WTC11 (cell line): ENCODE results near the gene GGNBP2. TPM values are rescaled to one million over a fixed set of nuclear protein-coding genes. Genes with fewer than 3 reads are reported as not detected.

Experiments used
- ATAC-seq: fragments of 200-7000 bp; cut with Tn5 transposase; 2 replicates; pipeline ENCODE4 v1.10.0; 2021; ENCODE audit warnings: mild to moderate bottlenecking, moderate library complexity
- CTCF ChIA-PET: fragments of 300-600 bp; sonication (Branson Sonifier 250); formaldehyde crosslinking; loops from one replicate; lab custom pipeline; 2021; ENCODE audit warnings: antibody characterized with exemption; lab: Charles Lee
- POLR2A ChIA-PET: fragments of 350-600 bp; sonication (Branson Sonifier 250); formaldehyde crosslinking; loops from one replicate; lab custom pipeline; 2021; ENCODE audit warnings: antibody characterized with exemption; lab: Charles Lee
- DNase-seq: peaks from one replicate; pipeline ENCODE4 v3.0.0; 2021; ENCODE audit warnings: low spot score
- H3K27ac Mint-ChIP-seq: 2 replicates; pipeline ENCODE4 v1.8.0; 2021; ENCODE audit warnings: mixed read lengths
- H3K27me3 Mint-ChIP-seq: 2 replicates; pipeline ENCODE4 v1.8.0; 2021; ENCODE audit warnings: low read depth, mild to moderate bottlenecking, moderate library complexity, mixed read lengths
- H3K36me3 Mint-ChIP-seq: 2 replicates; pipeline ENCODE4 v1.8.0; 2021; ENCODE audit warnings: mixed read lengths
- H3K4me1 Mint-ChIP-seq: 2 replicates; pipeline ENCODE4 v1.8.0; 2022; ENCODE audit warnings: mixed read lengths
- H3K4me3 Mint-ChIP-seq: 2 replicates; pipeline ENCODE4 v1.8.0; 2021; ENCODE audit warnings: mild to moderate bottlenecking, moderate library complexity, mixed read lengths
- H3K9me3 Mint-ChIP-seq: 2 replicates; pipeline ENCODE4 v1.8.0; 2021; ENCODE audit warnings: mixed read lengths
- ATF6 ChIP-seq: sonication (generic); formaldehyde crosslinking; IDR thresholded peaks from 2 replicates; pipeline ENCODE4 v1.8.1; 2023; ENCODE audit warnings: mild to moderate bottlenecking, missing genetic modification reagents
- CREB1 ChIP-seq: sonication (generic); formaldehyde crosslinking; IDR thresholded peaks from 2 replicates; pipeline ENCODE4 v1.8.0; 2023; ENCODE audit warnings: mild to moderate bottlenecking, missing genetic modification reagents
- ELF4 ChIP-seq: sonication (generic); formaldehyde crosslinking; IDR thresholded peaks from 2 replicates; pipeline ENCODE4 v1.8.1; 2022; ENCODE audit warnings: low read depth, mild to moderate bottlenecking, moderate library complexity, missing genetic modification reagents
- HMGA2 ChIP-seq: fragments of 250-450 bp; sonication (Bioruptor Pico); IDR thresholded peaks from 2 replicates; pipeline ENCODE4 v1.4.0; 2021; ENCODE audit warnings: mild to moderate bottlenecking, moderate library complexity
- MXD4 ChIP-seq: fragments of 250-450 bp; sonication (Bioruptor Pico); IDR thresholded peaks from 2 replicates; pipeline ENCODE4 v1.8.0; 2021; ENCODE audit warnings: mild to moderate bottlenecking, moderate library complexity, borderline replicate concordance
- NFATC4 ChIP-seq: fragments of 250-450 bp; sonication (Bioruptor Pico); IDR thresholded peaks from 2 replicates; pipeline ENCODE4 v1.9.0; 2021; ENCODE audit warnings: mild to moderate bottlenecking
- SOX15 ChIP-seq: fragments of 250-450 bp; sonication (Bioruptor Pico); IDR thresholded peaks from 2 replicates; pipeline ENCODE4 v1.9.0; 2021; ENCODE audit warnings: mild to moderate bottlenecking
- TCF7 ChIP-seq: sonication (generic); formaldehyde crosslinking; IDR thresholded peaks from 2 replicates; pipeline ENCODE4 v1.8.0; 2022; ENCODE audit warnings: mild to moderate bottlenecking, low read depth, missing genetic modification reagents, moderate library complexity
- TEAD1 ChIP-seq: sonication (generic); formaldehyde crosslinking; IDR thresholded peaks from 2 replicates; pipeline ENCODE4 v1.8.0; 2022; ENCODE audit warnings: mild to moderate bottlenecking, missing genetic modification reagents
- TEAD4 ChIP-seq: sonication (generic); formaldehyde crosslinking; IDR thresholded peaks from 2 replicates; pipeline ENCODE4 v1.8.0; 2022; ENCODE audit warnings: mild to moderate bottlenecking, missing genetic modification reagents
- ZNF396 ChIP-seq: fragments of 250-450 bp; sonication (Bioruptor Pico); IDR thresholded peaks from 2 replicates; pipeline ENCODE4 v1.8.0; 2021; ENCODE audit warnings: mild to moderate bottlenecking, moderate library complexity, borderline replicate concordance
- ZNF532 ChIP-seq: fragments of 250-450 bp; sonication (Bioruptor Pico); IDR thresholded peaks from 2 replicates; pipeline ENCODE4 v1.9.0; 2021; ENCODE audit warnings: mild to moderate bottlenecking, borderline replicate concordance
- total RNA-seq: library from RNA; stranded (reverse); gene quantifications from 3 replicates; pipeline ENCODE4 v1.2.3, GENCODE V29; 2021
- TF ChIP-seq, protein P1 (sequence below): sonication (generic); formaldehyde crosslinking; IDR thresholded peaks from 2 replicates; pipeline ENCODE4 v1.8.0; 2022; ENCODE audit warnings: mild to moderate bottlenecking, missing genetic modification reagents
- TF ChIP-seq, protein P2 (sequence below): sonication (generic); formaldehyde crosslinking; IDR thresholded peaks from 2 replicates; pipeline ENCODE4 v1.8.1; 2023; ENCODE audit warnings: mild to moderate bottlenecking, moderate library complexity, missing genetic modification reagents
- TF ChIP-seq, protein P3 (sequence below): fragments of 200-600 bp; IDR thresholded peaks from 2 replicates; pipeline ENCODE4 v1.8.0; 2022; ENCODE audit warnings: antibody characterized with exemption
- TF ChIP-seq, protein P4 (sequence below): sonication (generic); formaldehyde crosslinking; IDR thresholded peaks from 2 replicates; pipeline ENCODE4 v1.8.1; 2022; ENCODE audit warnings: low read depth, missing genetic modification reagents, borderline replicate concordance
- TF ChIP-seq, protein P5 (sequence below): sonication (generic); formaldehyde crosslinking; IDR thresholded peaks from 2 replicates; pipeline ENCODE4 v1.8.1; 2023; ENCODE audit warnings: mild to moderate bottlenecking, missing genetic modification reagents
- TF ChIP-seq, protein P6 (sequence below): sonication (generic); formaldehyde crosslinking; IDR thresholded peaks from 2 replicates; pipeline ENCODE4 v1.8.0; 2022; ENCODE audit warnings: mild to moderate bottlenecking, missing genetic modification reagents

Gene GGNBP2
- total RNA-seq, 1 experiment from 2014 or later, result 49.6 TPM

DNA sequence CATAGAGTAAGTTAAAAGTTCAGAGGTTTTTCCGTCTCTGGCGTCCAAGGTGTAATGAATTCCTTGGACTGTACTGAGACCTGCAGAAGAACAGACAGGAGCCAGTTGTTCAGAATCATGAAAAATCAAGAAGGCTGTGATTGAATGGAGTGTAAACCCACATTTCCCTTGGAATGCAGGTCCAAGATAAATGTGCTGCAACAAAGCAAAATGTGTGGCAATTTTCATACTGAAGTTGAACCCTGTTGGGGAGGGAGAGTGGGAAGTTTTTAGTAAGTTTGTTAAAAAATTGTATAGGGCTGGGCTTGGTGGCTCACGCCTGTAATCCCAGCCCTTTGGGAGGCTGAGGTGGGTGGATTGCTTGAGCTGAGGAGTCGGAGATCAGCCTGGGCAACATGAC lies 21.4 kb downstream of the GGNBP2 start (continued):
- TF ChIP-seq ZNF532 (CRISPR knock-in tag), result no peak
- TF ChIP-seq, all 79 proteins: peak for 0

- no peaks in the 10 kb centered on the region for H3K27me3 Mint-ChIP-seq
- TF ChIP-seq TEAD1 (CRISPR knock-in tag) (no peak), ZNF396 (CRISPR knock-in tag) (no peak)
- TF ChIP-seq, protein P1, sequence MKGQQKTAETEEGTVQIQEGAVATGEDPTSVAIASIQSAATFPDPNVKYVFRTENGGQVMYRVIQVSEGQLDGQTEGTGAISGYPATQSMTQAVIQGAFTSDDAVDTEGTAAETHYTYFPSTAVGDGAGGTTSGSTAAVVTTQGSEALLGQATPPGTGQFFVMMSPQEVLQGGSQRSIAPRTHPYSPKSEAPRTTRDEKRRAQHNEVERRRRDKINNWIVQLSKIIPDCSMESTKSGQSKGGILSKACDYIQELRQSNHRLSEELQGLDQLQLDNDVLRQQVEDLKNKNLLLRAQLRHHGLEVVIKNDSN (CRISPR knock-in tag), result no peak
- TF ChIP-seq, protein P2, sequence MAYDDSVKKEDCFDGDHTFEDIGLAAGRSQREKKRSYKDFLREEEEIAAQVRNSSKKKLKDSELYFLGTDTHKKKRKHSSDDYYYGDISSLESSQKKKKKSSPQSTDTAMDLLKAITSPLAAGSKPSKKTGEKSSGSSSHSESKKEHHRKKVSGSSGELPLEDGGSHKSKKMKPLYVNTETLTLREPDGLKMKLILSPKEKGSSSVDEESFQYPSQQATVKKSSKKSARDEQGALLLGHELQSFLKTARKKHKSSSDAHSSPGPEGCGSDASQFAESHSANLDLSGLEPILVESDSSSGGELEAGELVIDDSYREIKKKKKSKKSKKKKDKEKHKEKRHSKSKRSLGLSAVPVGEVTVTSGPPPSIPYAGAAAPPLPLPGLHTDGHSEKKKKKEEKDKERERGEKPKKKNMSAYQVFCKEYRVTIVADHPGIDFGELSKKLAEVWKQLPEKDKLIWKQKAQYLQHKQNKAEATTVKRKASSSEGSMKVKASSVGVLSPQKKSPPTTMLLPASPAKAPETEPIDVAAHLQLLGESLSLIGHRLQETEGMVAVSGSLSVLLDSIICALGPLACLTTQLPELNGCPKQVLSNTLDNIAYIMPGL, result no peak
- TF ChIP-seq, protein P3, sequence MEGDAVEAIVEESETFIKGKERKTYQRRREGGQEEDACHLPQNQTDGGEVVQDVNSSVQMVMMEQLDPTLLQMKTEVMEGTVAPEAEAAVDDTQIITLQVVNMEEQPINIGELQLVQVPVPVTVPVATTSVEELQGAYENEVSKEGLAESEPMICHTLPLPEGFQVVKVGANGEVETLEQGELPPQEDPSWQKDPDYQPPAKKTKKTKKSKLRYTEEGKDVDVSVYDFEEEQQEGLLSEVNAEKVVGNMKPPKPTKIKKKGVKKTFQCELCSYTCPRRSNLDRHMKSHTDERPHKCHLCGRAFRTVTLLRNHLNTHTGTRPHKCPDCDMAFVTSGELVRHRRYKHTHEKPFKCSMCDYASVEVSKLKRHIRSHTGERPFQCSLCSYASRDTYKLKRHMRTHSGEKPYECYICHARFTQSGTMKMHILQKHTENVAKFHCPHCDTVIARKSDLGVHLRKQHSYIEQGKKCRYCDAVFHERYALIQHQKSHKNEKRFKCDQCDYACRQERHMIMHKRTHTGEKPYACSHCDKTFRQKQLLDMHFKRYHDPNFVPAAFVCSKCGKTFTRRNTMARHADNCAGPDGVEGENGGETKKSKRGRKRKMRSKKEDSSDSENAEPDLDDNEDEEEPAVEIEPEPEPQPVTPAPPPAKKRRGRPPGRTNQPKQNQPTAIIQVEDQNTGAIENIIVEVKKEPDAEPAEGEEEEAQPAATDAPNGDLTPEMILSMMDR, result no peak
- ATAC-seq (no peak), DNase-seq (no peak)
- no peak overlapping the region for H3K27ac Mint-ChIP-seq
- POLR2A ChIA-PET, result no interaction called here
- H3K9me3 Mint-ChIP-seq, result no peaks in the 10 kb centered on the region
- H3K4me3 Mint-ChIP-seq, result no peak overlapping the region
- peaks cover 17% of the 10 kb centered on the region for H3K36me3 Mint-ChIP-seq
- no peaks in the 10 kb centered on the region for H3K4me1 Mint-ChIP-seq
- CTCF ChIA-PET, result no interaction called here
Measured at GRCh38 chr17:36575028-36575427, 30.3 kb downstream of the GGNBP2 start.

DNA sequence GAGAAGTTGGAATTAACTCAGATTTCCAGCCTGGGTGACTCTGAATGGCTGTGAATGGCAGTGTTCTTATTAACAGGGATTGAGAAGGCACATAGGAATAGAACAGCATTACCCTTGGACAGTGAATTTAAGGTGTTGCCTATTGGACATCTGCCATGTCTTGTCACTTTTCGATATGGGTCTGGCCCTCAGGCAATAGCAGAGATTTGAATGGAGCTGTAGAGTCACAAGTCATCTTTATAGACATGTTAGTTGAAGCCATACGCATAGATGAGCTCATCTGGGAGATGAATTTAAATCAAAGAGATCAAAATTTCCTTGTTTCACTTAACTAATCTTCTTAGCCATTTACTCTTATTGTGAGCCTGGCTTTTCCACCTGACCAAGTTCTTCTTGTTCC lies 32.1 kb downstream of the GGNBP2 start:
- H3K27me3 Mint-ChIP-seq, result no peaks in the 10 kb centered on the region
- POLR2A ChIA-PET, result no interaction called here
- peaks cover 30% of the 10 kb centered on the region for H3K36me3 Mint-ChIP-seq
- no peak overlapping the region for H3K4me3 Mint-ChIP-seq
- ATAC-seq, result no peak
- CTCF ChIA-PET, result no interaction called here
- H3K4me1 Mint-ChIP-seq, result no peaks in the 10 kb centered on the region
- H3K9me3 Mint-ChIP-seq, result no peaks in the 10 kb centered on the region
- H3K27ac Mint-ChIP-seq, result 0 out of 2 replicates have a peak overlapping the region, but pooled peaks have one; percentile 60
- TF ChIP-seq ELF4 (CRISPR knock-in tag), result no peak
- TF ChIP-seq TEAD4 (CRISPR knock-in tag), result no peak
- TF ChIP-seq CREB1 (CRISPR knock-in tag), result no peak
- TF ChIP-seq NFATC4 (CRISPR knock-in tag), result no peak
- TF ChIP-seq, protein P4, sequence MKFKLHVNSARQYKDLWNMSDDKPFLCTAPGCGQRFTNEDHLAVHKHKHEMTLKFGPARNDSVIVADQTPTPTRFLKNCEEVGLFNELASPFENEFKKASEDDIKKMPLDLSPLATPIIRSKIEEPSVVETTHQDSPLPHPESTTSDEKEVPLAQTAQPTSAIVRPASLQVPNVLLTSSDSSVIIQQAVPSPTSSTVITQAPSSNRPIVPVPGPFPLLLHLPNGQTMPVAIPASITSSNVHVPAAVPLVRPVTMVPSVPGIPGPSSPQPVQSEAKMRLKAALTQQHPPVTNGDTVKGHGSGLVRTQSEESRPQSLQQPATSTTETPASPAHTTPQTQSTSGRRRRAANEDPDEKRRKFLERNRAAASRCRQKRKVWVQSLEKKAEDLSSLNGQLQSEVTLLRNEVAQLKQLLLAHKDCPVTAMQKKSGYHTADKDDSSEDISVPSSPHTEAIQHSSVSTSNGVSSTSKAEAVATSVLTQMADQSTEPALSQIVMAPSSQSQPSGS, result no peak
- TF ChIP-seq SOX15 (CRISPR knock-in tag), result no peak
- TF ChIP-seq TCF7 (CRISPR knock-in tag), result no peak
- no peak for TF ChIP-seq ATF6 (CRISPR knock-in tag)
- TF ChIP-seq, protein P5, sequence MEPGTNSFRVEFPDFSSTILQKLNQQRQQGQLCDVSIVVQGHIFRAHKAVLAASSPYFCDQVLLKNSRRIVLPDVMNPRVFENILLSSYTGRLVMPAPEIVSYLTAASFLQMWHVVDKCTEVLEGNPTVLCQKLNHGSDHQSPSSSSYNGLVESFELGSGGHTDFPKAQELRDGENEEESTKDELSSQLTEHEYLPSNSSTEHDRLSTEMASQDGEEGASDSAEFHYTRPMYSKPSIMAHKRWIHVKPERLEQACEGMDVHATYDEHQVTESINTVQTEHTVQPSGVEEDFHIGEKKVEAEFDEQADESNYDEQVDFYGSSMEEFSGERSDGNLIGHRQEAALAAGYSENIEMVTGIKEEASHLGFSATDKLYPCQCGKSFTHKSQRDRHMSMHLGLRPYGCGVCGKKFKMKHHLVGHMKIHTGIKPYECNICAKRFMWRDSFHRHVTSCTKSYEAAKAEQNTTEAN, result no peak
- TF ChIP-seq, protein P6, sequence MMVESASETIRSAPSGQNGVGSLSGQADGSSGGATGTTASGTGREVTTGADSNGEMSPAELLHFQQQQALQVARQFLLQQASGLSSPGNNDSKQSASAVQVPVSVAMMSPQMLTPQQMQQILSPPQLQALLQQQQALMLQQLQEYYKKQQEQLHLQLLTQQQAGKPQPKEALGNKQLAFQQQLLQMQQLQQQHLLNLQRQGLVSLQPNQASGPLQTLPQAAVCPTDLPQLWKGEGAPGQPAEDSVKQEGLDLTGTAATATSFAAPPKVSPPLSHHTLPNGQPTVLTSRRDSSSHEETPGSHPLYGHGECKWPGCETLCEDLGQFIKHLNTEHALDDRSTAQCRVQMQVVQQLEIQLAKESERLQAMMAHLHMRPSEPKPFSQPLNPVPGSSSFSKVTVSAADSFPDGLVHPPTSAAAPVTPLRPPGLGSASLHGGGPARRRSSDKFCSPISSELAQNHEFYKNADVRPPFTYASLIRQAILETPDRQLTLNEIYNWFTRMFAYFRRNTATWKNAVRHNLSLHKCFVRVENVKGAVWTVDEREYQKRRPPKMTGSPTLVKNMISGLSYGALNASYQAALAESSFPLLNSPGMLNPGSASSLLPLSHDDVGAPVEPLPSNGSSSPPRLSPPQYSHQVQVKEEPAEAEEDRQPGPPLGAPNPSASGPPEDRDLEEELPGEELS, result no peak
- no peak for TF ChIP-seq HMGA2 (CRISPR knock-in tag)
- no peak for TF ChIP-seq MXD4
- no peak for DNase-seq
